Kidney epithelial cell (primary cell): ENCODE measurements around the gene SETD7. TPM values are rescaled to one million over a fixed set of nuclear protein-coding genes. Genes with fewer than 3 reads are reported as not detected.

Source experiments
- DNase-seq: peaks from one replicate; pipeline ENCODE4 v3.0.0-alpha.2; 2010; ENCODE audit warnings: low read depth
- H3K27me3 ChIP-seq: 2 replicates; pipeline ENCODE4 v1.6.0; 2011; ENCODE audit warnings: low read length; ENCODE audit not compliant: control insufficient read depth, insufficient read depth
- H3K36me3 ChIP-seq: 2 replicates; pipeline ENCODE4 v1.5.1; 2011; ENCODE audit warnings: low read length; ENCODE audit not compliant: control insufficient read depth, insufficient read depth
- H3K4me3 ChIP-seq: 2 replicates; pipeline ENCODE4 v1.5.1; 2011; ENCODE audit warnings: low read depth, mild to moderate bottlenecking, control low read depth, low read length
- CTCF ChIP-seq: IDR thresholded peaks from 2 replicates; pipeline ENCODE4 v1.5.1; 2011; ENCODE audit warnings: mild to moderate bottlenecking, moderate library complexity, low read length, control low read depth, inconsistent platforms; ENCODE audit not compliant: insufficient read depth, poor library complexity, severe bottlenecking
- total RNA-seq: library from RNA; depleted of rRNA; stranded (reverse); fragments of >200 nt; gene quantifications from 2 replicates; pipeline ENCODE4 v1.2.3, GENCODE V29; 2015

The SETD7 gene
- total RNA-seq, 1 donor from 2014 or later: 37.7 TPM

- no peak for DNase-seq
- no peak for TF ChIP-seq CTCF
- H3K36me3 ChIP-seq: no peaks in the 10 kb centered on the region
These were observed 4.5 kb upstream of the SETD7 start for GRCh38 chr4:139560406-139561104.

GRCh38 chr4:139559687-139560086 lies 3.7 kb upstream of the SETD7 start:
- H3K27me3 ChIP-seq: peaks cover 7% of the 10 kb centered on the region
- no peak for DNase-seq
- H3K36me3 ChIP-seq: no peaks in the 10 kb centered on the region
- no peak for TF ChIP-seq CTCF
- no peak overlapping the region for H3K4me3 ChIP-seq

More at GRCh38 chr4:139560406-139561104, 4.5 kb upstream of the SETD7 start:
- peaks cover 7% of the 10 kb centered on the region for H3K27me3 ChIP-seq
- H3K4me3 ChIP-seq: no peak overlapping the region

- Histone ChIP-seq H3K27me3 (peaks cover 7% of the 10 kb centered on the region), H3K4me3 (no peak overlapping the region), H3K36me3 (no peaks in the 10 kb centered on the region)
- no peak for DNase-seq
- no peak for TF ChIP-seq CTCF
These were observed 3.1 kb upstream of the SETD7 start for GRCh38 chr4:139559089-139559479.

- Histone ChIP-seq H3K4me3 (no peak overlapping the region), H3K27me3 (peaks cover 7% of the 10 kb centered on the region), H3K36me3 (no peaks in the 10 kb centered on the region)
- no peak for TF ChIP-seq CTCF
- no peak for DNase-seq
These were observed 2.4 kb upstream of the SETD7 start for GRCh38 chr4:139558235-139559088.

- Histone ChIP-seq H3K36me3 (no peaks in the 10 kb centered on the region), H3K4me3 (peak overlapping the region; percentile 77), H3K27me3 (peaks cover 7% of the 10 kb centered on the region)
- no peak for DNase-seq
- TF ChIP-seq CTCF: no peak
These were observed 1.6 kb upstream of the SETD7 start for GRCh38 chr4:139557556-139558110.
